ENCODE data around the gene KIAA1549. TPM values are rescaled to one million over a fixed set of nuclear protein-coding genes. Genes with fewer than 3 reads are reported as not detected.

The KIAA1549 gene
- total and polyA plus RNA-seq, 2 of the 4 experiments (the other 2 are of a cell fraction): 1.3 to 3.3 TPM

DNA sequence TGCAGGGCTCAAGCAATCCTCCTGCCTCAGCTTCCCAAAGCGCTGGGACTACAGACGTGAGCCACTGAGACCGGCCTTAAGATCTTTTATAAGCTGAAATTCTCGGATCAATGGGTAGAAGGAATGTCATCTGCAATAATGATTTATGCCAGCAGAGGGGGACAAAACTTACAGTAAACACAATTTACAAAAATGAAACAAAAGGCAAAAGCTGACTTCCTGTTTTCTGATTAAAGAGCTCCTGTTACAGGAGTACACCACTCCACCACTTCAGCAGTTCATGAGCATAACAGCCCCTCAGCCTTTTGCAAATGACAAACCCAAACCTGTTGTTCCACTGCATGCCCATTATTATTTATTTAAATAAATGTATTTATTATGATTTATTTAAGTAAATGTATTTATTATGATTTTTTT lies 94.7 kb downstream of the KIAA1549 start:
- Histone ChIP-seq H2BK15ac (ENCODE audit: low read depth, low read length) (no peak overlapping the region), H2BK120ac (ENCODE audit: low read depth, low read length) (0 out of 2 replicates have a peak overlapping the region, but pooled peaks have one; percentile 39), H2AK5ac (ENCODE audit: low read depth, low read length) (peak overlapping the region; percentile 52; the same call in 1 of the 2 replicates), H3K79me1 (ENCODE audit: low read depth in 1 of 2, low read length in 2 of 2) (no peaks in the 10 kb centered on the region), H4K91ac (ENCODE audit: insufficient read depth, low read depth, low read length) (no peak overlapping the region), H3K9me1 (ENCODE audit: insufficient read depth, low read length) (no peaks in the 10 kb centered on the region; the same call in 1 of the 2 replicates), H3K4me1 (ENCODE audit: control insufficient read depth, insufficient read depth, low read length) (peaks cover 6% of the 10 kb centered on the region; the same call in 1 of the 2 replicates), H4K5ac (ENCODE audit: low read depth, low read length) (peak overlapping the region; percentile 90), H3K27ac (ENCODE audit: insufficient read depth, low read length) (no peak overlapping the region), H3K9ac (ENCODE audit: low read depth, low read length) (no peak overlapping the region), H3K23ac (ENCODE audit: low read depth, low read length) (no peak overlapping the region), H2AK9ac (replicated peaks; ENCODE audit: low read depth, low read length, poor library complexity) (no peak overlapping the region), H3K4me2 (ENCODE audit: low read depth, low read length) (peak overlapping the region; percentile 65), H3K27me3 (ENCODE audit: control insufficient read depth, insufficient read depth, low read length) (no peaks in the 10 kb centered on the region), H2BK5ac (ENCODE audit: low read depth, low read length, poor library complexity, severe bottlenecking) (no peak overlapping the region), H3K14ac (replicated peaks; ENCODE audit: low read depth, low read length) (no peak overlapping the region), H3K4ac (ENCODE audit: low read depth, low read length) (peak overlapping the region; percentile 9; the same call in 1 of the 2 replicates), H4K20me1 (ENCODE audit: insufficient read depth, low read length) (no peaks in the 10 kb centered on the region), H2AFZ (replicated peaks; ENCODE audit: low read length, poor library complexity) (peak overlapping the region; percentile 45), H3K9me3 (ENCODE audit: control insufficient read depth, insufficient read depth, low read length) (no peaks in the 10 kb centered on the region), H3K4me3 (ENCODE audit: insufficient read depth, low read depth, low read length) (no peak overlapping the region), H4K8ac (ENCODE audit: low read depth in 2 of 2, low read length in 2 of 2) (peak overlapping the region in 1 of 2 experiments; percentile 71; a peak in 2 of 4 replicates), H3K56ac (ENCODE audit: extremely low read depth, insufficient read depth, low read length) (no peak overlapping the region), H3K36me3 (ENCODE audit: control insufficient read depth, insufficient read depth, low read length) (no peaks in the 10 kb centered on the region), H3K18ac (ENCODE audit: low read depth, low read length) (no peak overlapping the region), H2BK20ac (ENCODE audit: low read depth, low read length) (no peak overlapping the region)
- no TSS peak for BruUV-seq (replicated peaks)
- DNase-seq (peak; percentile 73), ATAC-seq (ENCODE audit: low read depth) (peak; percentile 79)
- CTCF ChIA-PET: interaction anchor here (0.6 to 1.6 kb wide), 16 partner anchors 9 to 240 kb away, joined by 3 to 10 read pairs (median 5); partner anchors contain the start of gene KIAA1549
- no CpG with 5 or more reads among the region's 4 CpGs for whole genome bisulfite sequencing, 2 experiments (ENCODE audit: extremely low coverage in 2 of 2, insufficient read length in 1 of 2)
- POLR2A ChIA-PET (ENCODE audit: unreplicated experiment): no interaction called here
- dilution Hi-C loops (cut with HindIII; ENCODE audit: low sequenced_read_pairs, unreplicated experiment) (no loop called here), in situ Hi-C loops (cut with MboI; ENCODE audit: low sequenced_read_pairs) (loop anchor here (10.0 kb wide), 1 partner anchor 188 kb away; no protein-coding TSS in a partner anchor), intact Hi-C loops (cut with micrococcal nuclease) (loop anchor here (1.0 to 5.0 kb wide), 3 partner anchors 95 to 241 kb away; partner anchors contain the start of gene KIAA1549)
- TF ChIP-seq, protein P1, sequence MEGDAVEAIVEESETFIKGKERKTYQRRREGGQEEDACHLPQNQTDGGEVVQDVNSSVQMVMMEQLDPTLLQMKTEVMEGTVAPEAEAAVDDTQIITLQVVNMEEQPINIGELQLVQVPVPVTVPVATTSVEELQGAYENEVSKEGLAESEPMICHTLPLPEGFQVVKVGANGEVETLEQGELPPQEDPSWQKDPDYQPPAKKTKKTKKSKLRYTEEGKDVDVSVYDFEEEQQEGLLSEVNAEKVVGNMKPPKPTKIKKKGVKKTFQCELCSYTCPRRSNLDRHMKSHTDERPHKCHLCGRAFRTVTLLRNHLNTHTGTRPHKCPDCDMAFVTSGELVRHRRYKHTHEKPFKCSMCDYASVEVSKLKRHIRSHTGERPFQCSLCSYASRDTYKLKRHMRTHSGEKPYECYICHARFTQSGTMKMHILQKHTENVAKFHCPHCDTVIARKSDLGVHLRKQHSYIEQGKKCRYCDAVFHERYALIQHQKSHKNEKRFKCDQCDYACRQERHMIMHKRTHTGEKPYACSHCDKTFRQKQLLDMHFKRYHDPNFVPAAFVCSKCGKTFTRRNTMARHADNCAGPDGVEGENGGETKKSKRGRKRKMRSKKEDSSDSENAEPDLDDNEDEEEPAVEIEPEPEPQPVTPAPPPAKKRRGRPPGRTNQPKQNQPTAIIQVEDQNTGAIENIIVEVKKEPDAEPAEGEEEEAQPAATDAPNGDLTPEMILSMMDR (conservative IDR thresholded peaks at IDR 0.05; ENCODE audit: low read depth, low read length): peak; percentile 77
- TF ChIP-seq NFE2L2 (IDR thresholded peaks at IDR 0.05; ENCODE audit: low read depth, low read length): no peak
- TF ChIP-seq RAD21 (IDR thresholded peaks at IDR 0.05; ENCODE audit: low read length): peak; percentile 66
- peak; percentile 71 for TF ChIP-seq SMC3 (IDR thresholded peaks at IDR 0.05; ENCODE audit: low read depth, low read length)
- TF ChIP-seq MAZ (IDR thresholded peaks at IDR 0.05; ENCODE audit: borderline replicate concordance, low read depth, low read length): no peak
